HPDE6-E6E7 (cell line): ENCODE data around the gene PRMT7.

ENCODE experiments used
- DNase-seq: peaks from one replicate; pipeline ENCODE4 v3.0.0; 2011; ENCODE audit warnings: missing footprints; ENCODE audit errors: extremely low spot score

The PRMT7 gene

GRCh38 chr16:68362947-68363657, 52.3 kb downstream of the PRMT7 start:
- no peak for DNase-seq

- no peak for DNase-seq
These were observed 53.1 kb downstream of the PRMT7 start for GRCh38 chr16:68363658-68364521.

DNA sequence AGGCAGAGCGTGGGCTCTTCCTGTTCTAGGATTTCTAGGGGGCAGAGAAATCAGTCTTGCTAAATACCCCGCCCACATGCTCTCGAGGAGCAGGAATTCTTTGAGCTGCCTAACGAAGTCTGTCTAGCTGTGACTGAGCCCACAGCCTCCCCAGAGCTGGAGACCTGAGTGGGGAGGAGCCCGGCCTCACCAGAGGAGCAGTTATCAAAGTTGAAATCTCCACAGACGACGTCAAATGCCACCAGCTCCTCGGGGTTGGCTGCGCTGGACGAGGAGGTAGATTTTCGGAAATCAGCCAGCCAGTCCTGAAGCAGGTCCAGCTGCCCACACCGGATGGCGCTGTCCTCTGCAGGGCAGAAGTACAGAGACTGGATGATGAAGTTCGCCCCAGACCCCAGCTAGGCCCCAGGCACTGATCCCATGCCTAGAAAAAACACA, 53.8 kb downstream of the PRMT7 start:
- no peak for DNase-seq

GRCh38 chr16:68365167-68365817, 54.5 kb downstream of the PRMT7 start:
- DNase-seq = no peak

GRCh38 chr16:68366062-68366461, 55.2 kb downstream of the PRMT7 start:
- no peak for DNase-seq

DNA sequence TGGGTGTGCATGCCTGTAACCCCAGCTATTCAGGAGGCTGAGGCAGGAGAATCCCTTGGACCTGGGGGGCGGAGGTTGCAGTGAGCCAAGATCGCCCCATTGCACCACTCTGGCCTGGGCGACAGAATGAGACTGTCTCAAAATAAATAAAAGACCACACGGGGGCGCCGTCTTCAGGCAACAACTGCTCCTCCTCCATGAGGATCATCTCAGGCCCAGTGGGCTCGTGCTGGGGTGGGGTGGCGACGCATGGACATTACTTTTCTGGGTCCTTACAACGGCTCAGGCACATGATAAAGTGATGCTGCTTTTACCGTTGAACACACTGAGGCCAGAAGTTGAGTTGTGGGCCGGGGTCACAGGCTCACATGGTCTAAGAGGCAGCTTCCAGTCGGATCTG, 56.2 kb downstream of the PRMT7 start:
- DNase-seq = no peak

- no peak for DNase-seq
These were observed 56.6 kb downstream of the PRMT7 start for GRCh38 chr16:68367440-68367839.

GRCh38 chr16:68367891-68368290, 57.1 kb downstream of the PRMT7 start:
- DNase-seq = no peak

GRCh38 chr16:68368301-68368888, 57.6 kb downstream of the PRMT7 start:
- no peak for DNase-seq

DNA sequence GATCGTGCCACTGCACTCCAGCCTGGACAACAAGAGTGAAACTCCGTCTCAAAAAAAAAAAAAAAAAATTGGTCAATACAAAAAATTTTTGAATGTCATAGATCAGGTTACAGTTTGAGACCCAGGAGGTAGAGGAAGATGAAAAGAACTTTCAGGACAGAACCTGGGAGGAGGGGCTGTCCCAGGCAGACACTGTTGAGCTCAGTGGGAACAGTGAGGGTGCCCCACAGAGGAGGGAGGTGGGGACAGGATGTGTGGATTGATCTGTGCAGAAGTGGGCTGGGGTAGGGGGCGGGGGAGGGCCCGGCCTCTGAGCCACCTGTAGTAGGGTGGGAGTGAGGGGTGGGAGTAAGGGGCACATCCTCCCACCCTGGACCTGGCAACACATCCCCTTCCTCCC, 58.3 kb downstream of the PRMT7 start:
- no peak for DNase-seq

GRCh38 chr16:68369697-68370580, 59.1 kb downstream of the PRMT7 start:
- no peak for DNase-seq

GRCh38 chr16:68370581-68371275, 59.9 kb downstream of the PRMT7 start:
- DNase-seq = no peak

DNA sequence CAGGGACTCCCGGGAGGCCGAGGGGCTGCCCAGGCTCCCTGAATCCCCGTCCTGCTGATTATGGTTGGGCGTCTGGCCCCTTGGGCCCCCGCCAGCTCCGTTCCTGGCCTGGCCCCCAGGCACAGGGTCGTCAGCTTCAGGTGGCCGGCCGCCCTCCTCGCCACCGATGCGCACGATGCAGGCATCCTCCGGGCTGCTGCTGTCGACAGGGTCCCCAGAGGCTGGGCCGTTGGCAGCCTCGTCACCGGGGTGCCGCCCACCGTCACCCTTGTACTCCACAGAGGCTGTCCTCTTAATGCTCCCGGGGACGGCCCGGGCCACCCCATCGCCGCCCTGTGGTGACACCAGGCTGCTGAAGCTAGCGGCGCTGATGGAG, 60.4 kb downstream of the PRMT7 start:
- DNase-seq = no peak

DNA sequence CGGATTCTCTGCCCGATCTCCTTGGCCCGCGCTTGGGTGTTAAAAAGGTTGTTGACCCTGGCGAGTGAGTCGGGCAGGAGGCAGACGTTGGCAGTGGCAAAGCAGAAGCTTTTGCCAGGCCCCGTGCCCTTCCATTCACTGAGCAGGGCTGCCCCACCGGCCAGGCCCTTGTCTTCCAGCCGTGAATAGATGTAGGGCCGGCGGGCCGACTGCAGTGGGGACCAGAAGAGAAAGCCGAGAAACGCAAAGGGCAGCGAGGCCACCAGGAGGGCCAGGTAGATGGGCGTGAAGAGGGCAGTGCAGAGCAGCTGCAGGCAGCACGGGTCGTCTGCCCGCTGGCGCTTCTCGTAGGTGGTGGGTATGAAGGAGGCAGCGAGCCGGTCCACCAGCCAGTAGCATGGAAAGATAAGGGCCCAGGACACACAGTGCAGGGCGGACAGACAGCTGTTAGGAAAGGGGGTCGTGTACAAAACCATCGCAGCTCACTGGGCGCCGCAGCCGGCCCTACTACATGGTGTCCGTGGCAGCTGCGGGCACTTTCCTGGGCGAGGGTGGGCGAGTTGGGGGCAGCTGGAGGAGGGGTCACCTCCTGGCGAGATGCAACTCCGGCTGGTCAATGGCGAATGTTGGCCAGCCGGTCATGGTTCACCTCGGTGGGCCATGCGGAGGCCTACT, 61.0 kb downstream of the PRMT7 start:
- no peak for DNase-seq

DNA sequence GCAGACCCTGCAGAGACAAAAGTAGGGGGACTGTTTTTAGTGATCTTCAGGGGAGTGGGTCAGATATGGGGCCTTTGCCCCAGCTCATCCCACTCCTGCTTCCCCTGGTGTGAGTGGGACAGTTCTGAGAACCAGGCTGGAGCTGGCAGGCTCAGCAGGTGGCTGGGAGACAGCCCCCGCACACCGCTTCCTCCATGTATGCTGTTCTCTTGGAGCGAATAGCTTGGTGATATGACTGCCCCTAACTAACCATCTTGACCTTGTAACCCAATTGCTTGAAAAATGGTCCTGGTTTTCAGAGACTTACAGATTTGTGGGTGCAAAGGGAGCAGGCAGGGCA, 61.5 kb downstream of the PRMT7 start:
- DNase-seq = no peak

- DNase-seq = no peak
These were observed 62.0 kb downstream of the PRMT7 start for GRCh38 chr16:68372806-68373205.

- no peak for DNase-seq
These were observed 62.9 kb downstream of the PRMT7 start for GRCh38 chr16:68373528-68374245.

GRCh38 chr16:68374246-68374805, 63.5 kb downstream of the PRMT7 start:
- DNase-seq = no peak

DNA sequence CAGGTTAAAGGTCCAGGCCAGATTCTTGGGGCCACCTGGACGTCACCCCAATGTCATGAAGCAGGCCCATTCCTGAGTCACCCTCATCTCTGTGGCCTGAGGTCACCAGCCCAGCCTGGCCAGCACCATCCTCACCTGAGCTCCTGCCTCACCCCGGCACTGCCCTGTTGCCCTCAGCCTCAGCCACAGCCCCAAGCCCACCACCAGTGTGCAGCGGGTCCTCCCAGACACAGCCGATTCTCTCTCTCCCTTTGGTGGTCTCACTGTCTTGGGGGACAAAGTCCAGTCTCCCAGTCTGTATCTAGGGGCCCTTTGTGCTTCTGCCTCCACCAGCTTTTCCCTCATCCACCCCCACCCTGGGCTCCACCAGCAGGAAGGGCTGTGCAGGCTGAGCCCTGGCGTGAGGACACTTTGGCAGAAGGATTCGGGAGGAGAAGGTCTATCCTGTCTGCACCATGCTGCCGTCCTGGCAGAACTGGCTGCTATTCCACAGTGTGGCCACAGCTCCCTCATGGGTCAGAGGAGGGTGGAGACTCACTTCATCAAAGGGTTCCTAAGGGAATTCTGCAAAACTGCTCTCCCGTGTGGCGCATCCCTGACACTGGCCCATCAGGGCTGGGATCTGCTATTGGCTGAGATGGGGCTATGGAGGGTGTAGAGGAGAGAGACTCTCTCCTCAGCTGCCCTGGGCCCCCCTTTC, 64.3 kb downstream of the PRMT7 start:
- DNase-seq = no peak
